ENCODE data around the gene ZNF234.
"Not testable (repeated sequence)": the region's sequence is repeated elsewhere in the genome, so short reads cannot be mapped to it uniquely, and the experiment has no call there.

ZNF234 gene

DNA sequence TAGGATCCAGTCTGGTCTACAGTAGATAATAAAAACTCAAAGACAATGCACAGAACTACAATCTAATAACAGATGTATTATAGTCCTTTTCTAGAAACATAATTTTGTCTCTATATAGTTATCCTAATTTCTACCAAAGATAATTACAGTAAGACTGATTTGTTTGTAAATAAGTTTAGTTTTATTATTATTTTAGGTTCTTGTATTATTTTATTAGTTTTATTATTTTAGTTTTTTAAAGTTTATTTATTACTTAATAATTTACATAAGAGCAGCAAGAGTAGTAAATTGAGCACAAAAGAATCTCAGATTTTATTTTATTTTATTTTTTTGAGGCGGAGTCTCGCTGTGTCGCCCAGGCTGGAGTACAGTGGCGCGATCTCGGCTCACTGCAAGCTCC, 48.7 kb downstream of the ZNF234 start:
- DNase-seq = no peak

DNA sequence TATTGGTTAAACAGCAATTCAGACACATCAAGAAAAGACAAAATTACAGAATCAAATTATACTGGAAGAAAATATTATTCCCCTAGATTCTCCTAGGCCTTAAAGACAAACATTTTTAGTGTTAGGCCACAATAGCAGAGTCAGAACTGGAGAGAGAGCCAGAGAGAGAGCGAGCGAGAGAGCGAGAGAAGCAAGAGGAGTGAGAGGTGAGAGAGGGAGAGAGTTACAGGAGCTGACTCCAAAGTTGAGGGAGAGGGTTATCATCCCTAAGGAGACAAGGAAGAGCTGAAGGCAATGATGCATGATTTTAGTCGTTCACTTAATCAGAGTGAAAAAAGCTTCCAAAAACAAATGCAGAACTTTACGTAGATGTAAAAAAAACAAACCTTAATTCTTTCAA, 50.8 kb downstream of the ZNF234 start:
- no peak for DNase-seq

DNA sequence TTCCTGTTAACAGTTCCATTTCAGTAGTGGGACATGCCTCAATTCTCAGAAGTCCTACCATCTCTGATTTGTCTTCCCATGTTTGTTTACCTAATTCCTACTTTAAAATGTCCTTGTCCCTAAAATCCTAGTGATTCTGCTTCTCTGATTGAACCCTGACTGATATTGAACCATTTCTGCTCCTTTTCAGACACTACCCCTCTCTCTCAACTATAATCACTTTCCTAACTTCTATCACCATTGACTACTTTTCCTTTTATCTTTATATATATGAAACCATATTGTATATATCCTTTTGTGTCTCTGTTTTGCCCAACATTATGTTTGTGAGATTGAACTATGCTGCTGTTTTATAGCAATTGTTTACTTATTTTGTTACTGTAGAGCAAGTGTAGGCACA, 55.4 kb downstream of the ZNF234 start:
- DNase-seq = no peak

DNA sequence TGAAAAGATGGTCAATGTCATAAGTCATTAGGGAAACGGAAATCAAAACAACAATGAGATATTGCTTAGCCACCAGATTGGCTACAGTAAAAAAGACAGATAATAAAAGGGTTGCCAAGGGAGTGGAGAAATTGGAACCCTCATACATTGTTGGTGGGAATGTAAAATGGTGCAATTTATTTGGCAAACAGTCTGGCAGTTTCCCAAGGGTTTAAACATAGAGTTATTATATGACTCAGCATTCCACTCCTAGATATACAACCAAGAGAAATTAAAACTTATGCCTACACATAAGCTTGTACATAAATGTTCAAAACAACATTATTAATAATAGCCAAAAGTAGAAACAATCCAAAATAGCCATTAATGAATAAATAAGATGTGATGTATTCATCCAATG, 61.1 kb downstream of the ZNF234 start:
- no peak for DNase-seq

DNA sequence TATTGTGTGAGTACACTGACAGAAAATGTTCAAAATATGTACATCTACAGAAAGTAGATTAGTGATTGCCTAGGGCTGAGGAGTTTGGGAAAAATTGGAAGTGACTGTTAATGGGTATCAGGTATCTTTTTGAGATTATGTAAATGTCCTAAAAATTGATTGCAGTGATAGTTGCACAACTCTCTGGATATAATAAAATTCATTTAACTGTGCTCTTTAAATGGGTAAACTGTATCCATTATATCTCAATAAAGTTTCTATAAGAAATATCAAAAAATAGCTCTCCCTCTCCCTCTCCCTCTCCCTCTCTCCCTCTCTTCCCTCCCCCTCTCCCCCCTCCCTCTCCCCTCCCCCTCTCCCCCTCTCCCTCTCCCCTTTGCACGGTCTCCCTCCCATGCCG, 61.6 kb downstream of the ZNF234 start:
- no peak for DNase-seq

DNA sequence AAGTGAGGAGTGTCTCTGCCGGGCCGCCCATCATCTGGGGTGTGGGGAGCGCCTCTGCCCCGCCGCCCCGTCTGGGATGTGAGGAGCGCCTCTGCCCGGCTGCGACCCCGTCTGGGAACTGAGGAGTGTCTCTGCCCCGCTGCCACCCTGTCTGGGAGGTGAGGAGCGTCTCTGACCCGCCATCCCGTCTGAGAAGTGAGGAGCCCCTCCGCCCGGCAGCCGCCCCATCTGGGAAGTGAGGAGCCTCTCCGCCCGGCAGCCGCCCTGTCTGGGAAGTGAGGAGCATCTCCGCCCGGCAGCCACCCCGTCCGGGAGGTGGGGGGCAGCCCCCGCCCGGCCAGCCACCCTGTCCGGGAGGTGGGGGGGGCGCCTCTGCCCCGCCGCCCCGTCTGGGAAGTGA, 62.5 kb downstream of the ZNF234 start:
- not testable (repeated sequence) for DNase-seq

DNA sequence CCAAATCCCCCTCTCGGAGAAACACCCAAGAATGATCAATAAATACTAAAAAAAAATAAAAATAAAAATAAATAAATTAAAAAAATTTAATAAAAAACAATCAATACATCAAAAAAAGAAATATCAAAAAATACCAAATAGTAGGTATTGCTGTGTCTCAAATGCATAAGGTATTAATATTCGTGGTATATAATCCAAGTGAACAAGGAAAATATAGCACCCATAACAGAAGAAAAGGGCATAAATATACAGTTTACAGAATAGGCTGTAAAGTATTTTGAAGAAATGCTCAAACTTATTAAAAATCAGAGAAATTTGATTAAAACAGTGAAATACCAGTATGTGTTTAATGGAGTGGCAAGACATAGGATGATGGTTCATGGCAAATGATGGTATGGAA, 63.4 kb downstream of the ZNF234 start:
- no peak for DNase-seq

DNA sequence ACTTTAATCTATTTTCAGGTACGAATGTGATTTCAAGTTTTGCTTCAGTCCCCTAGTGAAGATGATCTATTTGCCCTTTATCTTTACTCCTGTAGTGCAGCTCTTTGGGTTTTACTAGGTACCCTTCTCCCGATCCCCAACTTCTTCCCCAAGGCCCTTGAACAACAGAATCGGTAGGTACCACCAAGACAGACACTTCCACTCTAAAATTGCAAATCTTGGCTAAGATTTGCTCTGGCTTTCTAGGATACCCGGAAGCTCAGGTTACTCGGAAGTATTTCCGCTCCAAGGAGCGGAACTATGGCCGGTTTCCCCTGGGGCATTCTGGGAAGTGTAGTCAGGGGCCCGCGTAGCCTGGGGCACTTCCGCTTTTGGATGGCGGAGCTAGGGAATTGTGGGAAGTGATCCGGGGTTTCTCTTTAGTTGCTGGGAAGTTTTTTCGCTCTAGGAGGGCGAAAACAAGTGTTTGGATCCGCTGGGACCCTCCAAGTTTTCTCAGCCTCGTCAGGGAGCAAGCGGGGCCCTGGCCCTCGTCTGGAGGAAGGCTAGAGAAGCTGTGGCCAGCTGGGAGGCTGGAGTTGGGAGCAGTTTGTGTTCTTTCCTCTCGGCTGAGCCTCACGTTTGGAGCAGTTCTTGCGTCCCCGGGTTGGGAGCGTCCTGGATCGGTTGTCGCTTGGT, 65.9 kb downstream of the ZNF234 start:
- peak; percentile 93 for DNase-seq

Measured in NCI-H1436 (cell line).